NB4 (cell line): ENCODE results near the gene ADPRH.

Experiments
- CTCF ChIP-seq: IDR thresholded peaks from one replicate; pipeline ENCODE4 v1.5.1; 2012; ENCODE audit warnings: low read depth, low read length
- MYC ChIP-seq: IDR thresholded peaks from 2 replicates; pipeline ENCODE4 v1.6.1; 2011; ENCODE audit warnings: low read depth, low read length
- POLR2A ChIP-seq: IDR thresholded peaks from 2 replicates; pipeline ENCODE4 v1.6.1; 2011; ENCODE audit warnings: mild to moderate bottlenecking; ENCODE audit not compliant: insufficient read length; ENCODE audit errors: extremely low read depth

GRCh38 chr3:119555929-119556328 is 23.4 kb upstream of the ADPRH start:
- TF ChIP-seq CTCF (no peak), POLR2A (no peak), MYC (no peak)
